ENCODE results near the gene CCDC148. TPM values are rescaled to one million over a fixed set of nuclear protein-coding genes. Genes with fewer than 3 reads are reported as not detected.

Gene CCDC148
- polyA plus RNA-seq = under 1 TPM in 2 of 3 donors, not detected in 1; 0.09 to 0.12 TPM

DNA sequence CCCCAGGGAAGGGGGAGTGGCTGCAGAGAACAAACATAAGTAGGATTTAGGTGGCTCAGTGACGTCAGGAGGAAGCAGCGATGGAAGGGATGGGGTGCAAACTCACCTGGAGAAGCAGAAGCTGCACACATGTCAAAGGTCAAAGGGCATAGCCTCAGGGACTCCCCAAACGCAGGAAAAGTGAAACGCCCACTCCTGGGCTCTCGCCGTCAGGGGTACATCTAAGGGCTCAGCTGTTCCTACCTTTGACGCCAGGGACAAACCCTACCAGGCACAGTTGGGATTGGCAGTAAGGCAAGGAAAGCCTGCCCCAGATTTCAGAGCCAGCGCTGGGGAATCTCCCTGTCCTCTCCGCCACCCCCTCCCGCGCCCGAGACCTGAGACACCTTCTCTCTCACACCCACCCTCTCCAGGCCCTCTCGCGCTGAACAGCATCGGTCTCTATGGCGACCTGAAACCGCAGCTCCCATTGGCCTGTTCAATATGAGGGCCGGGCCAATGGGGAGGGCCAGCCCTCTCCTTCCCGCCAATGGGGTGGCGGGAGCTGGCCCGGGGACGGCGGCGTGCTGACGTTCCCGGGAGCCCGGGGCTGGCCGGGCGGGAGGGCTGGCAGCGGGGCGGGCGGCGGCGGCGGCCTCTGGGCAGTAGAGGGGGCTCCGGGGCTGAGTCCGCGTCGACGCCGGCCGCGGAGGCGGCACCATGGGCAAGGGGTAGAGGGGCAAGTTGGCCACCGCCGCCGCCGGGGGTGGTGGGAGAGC lies at the start of gene CCDC148, which contains the start of gene PKP4:
Gene CCDC148 (minus strand): TSS at position 445 of the 758 bp plus-strand sequence. CDS start 314 bp downstream, at position 131.
Gene PKP4 (plus strand): TSS at position 644 of the 758 bp plus-strand sequence. CDS start 76,233 bp downstream, outside the sequence.
- WGBS, 3 donors = 0 to 1% (median 0%) methylated on average over 36 to 48 of the region's 48 CpGs
- H3K27ac ChIP-seq (ENCODE audit: low read depth, low read length) = peak within 1 kb of the TSS; percentile 65

DNA sequence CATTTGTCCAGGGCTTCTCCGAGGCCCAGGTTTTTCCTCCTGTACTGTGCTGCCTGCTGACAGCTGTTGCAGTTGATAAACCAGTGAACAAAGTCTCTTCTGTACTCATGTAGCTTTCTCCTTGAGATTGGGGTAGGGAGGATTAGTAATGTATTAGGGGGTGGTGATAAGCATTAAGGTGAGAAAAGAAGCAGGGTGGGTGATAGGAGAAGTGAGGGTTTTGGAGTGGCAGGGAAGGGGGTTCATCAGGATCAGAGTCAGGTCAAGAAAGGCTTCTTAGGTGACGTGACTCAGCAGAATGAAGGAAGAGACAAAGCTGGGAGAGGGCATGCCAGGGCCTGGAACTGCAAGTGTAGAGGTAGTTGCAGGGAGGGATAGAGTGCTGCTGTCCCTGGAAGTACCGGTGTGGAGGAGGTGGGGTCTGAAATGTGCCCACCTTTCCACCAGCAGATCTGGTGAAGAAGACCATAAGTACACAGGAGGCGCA lies 48.9 kb upstream of the CCDC148 start:
- no peak overlapping the region for H3K27ac ChIP-seq (ENCODE audit: low read depth, low read length)
- 73 to 96% (median 95%) methylated on average over 4 of the region's 4 CpGs for WGBS, 3 donors

DNA sequence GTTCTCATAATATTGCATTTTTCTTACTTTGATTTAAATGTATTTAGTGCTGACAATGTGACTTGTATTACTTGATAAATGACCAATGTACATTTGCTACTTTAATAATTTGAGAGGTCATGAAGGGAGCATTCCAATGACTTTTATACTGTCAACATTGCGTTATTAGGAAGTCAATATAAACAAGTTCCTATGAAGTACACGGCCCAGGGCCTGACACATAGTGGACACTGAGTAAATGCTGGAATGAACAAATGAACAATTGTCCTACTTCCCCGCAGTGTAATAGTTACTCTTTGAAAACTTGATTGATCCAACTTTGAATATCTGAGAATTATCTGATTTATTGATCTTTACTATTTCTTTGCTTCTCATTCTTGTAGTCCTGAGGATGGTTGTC lies 47.5 kb upstream of the CCDC148 start:
- 76 to 96% (median 86%) methylated on average over 3 of the region's 3 CpGs for WGBS, 3 donors
- H3K27ac ChIP-seq (ENCODE audit: low read depth, low read length) = no peak overlapping the region

DNA sequence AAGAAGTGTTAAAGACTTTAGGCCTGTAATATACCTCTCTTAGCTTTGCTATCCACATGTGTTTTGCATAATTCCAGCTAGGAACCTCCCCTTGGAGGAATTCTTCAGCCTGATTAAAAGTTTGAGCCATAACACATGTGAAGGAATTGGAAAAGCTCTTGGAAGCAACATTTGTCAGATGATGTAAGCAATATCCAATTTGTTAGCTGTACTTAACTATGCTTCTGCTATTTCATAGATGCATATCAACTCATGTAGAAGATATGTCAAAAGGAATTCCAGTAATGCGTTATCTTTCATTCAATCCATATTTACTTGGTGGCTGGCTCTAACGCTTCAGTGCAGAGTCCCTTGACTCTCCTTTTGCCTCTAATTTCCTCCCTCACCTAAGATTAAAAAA lies 46.4 kb upstream of the CCDC148 start:
- 48 to 63% (median 51%) methylated on average over 2 of the region's 2 CpGs for WGBS, 3 donors
- no peak overlapping the region for H3K27ac ChIP-seq (ENCODE audit: low read depth, low read length)

DNA sequence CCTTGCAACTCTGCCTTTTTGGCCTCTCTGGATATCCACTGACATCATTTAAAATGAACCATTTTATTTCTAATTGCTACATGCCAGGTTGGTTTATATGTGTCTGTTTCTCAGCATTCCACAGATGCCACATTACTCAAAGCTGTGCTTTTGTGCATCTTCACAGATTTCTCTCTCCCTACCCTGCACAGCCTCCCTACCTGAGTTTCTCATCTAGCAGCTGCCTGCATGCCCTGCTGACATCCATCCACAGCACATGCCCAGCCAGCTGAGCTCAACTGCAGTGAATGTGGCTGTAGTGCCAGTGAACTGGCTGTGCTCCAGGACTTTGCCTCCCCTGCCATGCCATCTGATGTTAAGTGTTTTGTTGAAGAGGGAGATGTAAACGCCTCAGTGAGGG lies 44.7 kb upstream of the CCDC148 start:
- H3K27ac ChIP-seq (ENCODE audit: low read depth, low read length) = no peak overlapping the region
- 33 to 91% (median 84%) methylated on average over 1 of the region's 1 CpG for WGBS, 3 donors

DNA sequence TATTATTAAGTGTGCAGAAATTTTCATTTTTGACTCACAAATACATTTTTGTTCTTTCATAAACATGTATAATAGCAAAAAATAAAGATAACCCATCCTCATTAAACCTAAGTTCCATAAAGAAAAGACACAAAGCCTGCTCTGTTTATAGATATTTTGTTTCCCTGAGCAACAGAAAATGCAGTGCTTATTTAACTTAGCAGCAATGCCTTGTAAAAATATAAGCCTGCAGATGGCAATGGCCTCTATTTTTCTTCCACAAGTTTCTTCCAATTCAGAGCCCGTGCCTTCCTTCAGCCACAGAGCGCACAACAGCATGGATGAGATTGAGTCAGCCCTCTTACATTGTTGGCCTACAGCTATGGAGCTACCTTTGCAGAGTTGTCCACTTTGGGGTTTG lies 43.8 kb upstream of the CCDC148 start:
- H3K27ac ChIP-seq (ENCODE audit: low read depth, low read length) = no peak overlapping the region
- WGBS, 3 donors = 92 to 100% (median 97%) methylated on average over 2 of the region's 2 CpGs

DNA sequence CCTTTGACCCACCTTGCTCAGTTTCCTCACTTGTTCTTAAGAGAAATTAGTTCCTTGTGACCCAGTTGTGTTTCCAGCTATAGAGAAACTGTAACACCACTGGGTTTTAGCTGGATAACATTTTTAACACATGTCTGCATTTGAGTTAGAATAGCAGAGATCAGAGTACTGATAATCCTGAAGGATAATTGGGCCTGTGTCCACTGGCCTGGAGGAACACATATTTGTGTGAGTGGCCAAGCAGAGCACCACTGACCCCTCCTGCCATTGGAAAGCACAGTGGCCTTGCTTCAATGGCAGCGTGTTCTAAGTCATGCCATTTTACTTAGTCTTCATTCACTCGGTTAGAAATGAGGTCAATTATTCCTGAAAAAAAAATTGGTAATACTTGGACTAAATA lies 42.8 kb upstream of the CCDC148 start:
- no peak overlapping the region for H3K27ac ChIP-seq (ENCODE audit: low read depth, low read length)
- WGBS, 3 donors = 83 to 86% (median 85%) methylated on average over 2 of the region's 2 CpGs

DNA sequence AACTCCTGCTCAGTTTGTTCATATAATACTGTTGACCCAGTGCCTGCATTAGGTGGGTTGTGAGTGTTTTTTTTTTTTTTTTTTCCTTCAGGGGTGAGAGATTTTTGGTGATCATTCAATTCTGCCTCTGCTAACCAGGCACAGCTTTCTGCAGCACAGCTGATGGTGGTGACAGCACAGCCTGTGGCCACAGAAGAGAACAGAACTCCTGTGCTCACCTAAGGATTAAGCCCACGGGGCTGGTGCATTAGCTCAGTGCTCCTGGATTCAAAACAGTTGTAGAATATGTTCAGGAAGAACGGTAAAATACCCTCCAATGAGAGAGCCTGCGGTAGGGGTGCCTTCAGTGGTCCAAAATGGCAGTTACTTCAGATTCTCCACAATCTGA lies 42.2 kb upstream of the CCDC148 start:
- H3K27ac ChIP-seq (ENCODE audit: low read depth, low read length) = no peak overlapping the region
- WGBS, 3 donors = 95 to 97% (median 96%) methylated on average over 3 of the region's 3 CpGs

DNA sequence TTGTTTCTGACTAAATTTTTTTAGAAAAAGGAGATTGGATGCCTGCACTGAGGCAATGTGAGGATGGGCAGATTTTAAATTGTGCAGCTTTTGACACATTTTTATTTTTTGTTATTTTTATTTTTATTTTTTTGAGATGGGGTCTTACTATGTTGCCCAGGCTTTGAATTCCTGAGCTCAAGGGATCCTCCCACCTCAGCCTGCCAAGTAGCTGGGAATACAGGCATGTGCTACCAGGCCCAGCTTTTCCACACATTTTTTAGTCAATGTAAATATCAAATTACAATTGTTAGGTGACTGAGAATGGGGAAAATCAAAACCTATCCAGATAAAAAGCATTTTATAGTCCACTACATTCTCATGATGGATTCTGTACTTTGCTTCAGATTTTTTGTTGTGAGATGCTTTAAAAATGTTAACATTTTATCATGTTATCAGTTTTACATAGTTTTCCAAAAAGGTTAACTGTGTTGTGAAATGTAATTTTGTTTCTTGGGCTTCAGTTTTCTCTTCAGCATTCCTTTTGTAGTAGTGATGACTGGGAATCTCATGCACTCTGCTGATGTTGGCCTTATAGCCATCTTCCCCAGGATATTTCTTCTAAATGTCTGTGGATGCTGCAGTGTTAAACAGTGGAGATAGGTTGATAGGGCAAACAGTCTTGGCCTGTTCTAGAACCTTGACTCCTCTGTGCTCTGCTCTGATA lies 41.6 kb upstream of the CCDC148 start:
- no peak overlapping the region for H3K27ac ChIP-seq (ENCODE audit: low read depth, low read length)

DNA sequence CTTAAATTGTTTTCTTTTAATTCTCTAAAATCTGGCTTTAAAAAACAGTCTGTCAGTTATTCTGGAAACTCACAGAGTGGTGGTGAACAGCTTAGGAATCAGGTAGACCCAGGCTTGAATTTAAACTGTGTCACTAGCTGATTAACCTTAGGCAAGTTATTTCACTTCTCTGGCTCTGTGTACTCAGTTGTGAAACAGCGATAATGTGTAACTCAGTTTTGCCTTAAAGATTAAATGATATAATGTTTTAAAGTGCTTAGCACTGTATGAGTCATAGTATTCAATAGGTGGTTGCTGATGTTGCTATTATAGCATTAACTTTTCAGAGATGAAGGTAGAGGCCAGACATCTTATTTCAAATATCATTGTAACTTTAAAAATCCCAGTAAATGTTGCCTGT lies 40.9 kb upstream of the CCDC148 start:
- WGBS, 3 donors = 31 to 95% (median 86%) methylated on average over 1 of the region's 1 CpG
- no peak overlapping the region for H3K27ac ChIP-seq (ENCODE audit: low read depth, low read length)

DNA sequence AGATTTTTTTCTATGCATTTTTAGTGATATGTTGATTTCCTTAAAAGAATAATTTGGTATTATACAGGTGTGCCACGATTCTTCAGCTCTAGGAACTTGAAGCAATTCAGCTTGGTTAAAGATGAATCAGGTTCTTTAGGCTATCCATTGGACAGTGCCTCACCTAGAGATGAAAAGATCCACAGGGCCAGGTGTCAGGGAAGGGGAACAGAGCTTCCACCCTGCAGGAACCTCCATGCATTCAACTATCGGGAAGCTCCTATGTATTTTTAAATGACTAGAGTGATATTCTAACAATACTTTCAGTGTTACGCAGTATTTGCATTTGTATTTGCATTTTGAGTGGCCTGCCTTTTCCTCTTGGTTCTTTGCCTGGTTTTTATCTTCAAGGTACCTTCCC lies 40.4 kb upstream of the CCDC148 start:
- WGBS, 3 donors = 56 to 93% (median 87%) methylated on average over 3 of the region's 3 CpGs
- no peak overlapping the region for H3K27ac ChIP-seq (ENCODE audit: low read depth, low read length)

DNA sequence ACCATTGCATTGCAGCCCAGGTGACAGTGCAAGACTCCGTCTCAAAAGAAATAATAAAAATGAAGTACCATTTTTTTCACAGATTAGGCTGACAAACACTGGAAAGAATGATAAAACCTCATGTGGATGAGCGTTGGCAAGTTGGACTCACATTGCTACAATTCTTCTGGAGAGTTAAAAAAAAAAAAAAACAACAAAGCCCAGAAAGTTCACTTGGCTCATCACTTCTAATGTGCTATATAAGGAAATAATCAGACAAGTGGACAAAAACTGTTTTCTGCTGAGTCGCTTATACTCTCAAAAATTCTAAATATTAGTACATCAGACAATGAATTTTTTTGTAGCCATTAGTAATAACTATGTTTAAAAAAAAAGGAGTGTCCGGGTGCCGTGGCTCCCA lies 38.6 kb upstream of the CCDC148 start:
- 82 to 92% (median 86%) methylated on average over 5 of the region's 5 CpGs for WGBS, 3 donors
- no peak overlapping the region for H3K27ac ChIP-seq (ENCODE audit: low read depth, low read length)

DNA sequence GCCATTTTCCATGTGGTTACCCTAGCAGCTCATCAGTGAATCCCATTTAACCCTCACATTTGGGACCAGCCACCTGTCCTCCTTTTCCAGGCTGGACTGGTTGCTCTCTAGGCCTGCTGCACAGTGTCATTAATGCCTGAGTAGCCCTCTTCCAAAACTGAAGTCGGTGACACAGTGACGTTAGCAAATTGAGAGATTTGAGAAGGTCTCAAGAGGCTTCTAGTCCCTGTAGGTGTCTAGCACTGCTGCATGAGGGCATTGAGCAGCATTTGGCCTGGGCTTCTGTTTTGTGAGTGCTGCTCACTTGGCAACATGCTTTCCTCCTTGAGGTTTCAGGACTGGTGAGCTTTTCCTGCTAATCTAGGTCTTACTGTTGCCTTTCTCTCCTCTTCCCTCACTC lies 36.9 kb upstream of the CCDC148 start:
- H3K27ac ChIP-seq (ENCODE audit: low read depth, low read length) = no peak overlapping the region

DNA sequence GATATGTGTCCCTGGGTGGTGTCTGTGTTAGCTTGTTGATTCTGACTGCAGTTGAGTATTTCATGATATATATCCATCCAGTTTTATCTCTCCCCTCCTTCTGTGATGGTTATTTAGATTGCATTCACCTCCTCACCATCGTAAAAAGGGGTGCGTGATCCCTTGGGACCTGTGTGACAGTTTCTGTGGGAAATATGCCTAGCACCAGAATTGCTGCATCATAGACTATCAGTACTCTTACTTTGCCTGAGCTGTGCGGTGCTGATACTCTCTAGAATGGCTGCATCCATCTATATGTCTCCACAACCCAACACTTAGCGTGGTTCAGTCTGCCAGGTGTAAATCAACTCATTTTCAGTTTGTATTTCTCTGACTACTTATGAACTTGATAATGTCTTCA lies 34.5 kb upstream of the CCDC148 start:
- 94% methylated on average over 4 of the region's 4 CpGs for WGBS, 3 donors
- H3K27ac ChIP-seq (ENCODE audit: low read depth, low read length) = no peak overlapping the region

More for the DNA sequence above, 36.9 kb upstream of the CCDC148 start:
- WGBS, 3 donors = 45 to 79% (median 49%) methylated on average over 2 of the region's 2 CpGs

DNA sequence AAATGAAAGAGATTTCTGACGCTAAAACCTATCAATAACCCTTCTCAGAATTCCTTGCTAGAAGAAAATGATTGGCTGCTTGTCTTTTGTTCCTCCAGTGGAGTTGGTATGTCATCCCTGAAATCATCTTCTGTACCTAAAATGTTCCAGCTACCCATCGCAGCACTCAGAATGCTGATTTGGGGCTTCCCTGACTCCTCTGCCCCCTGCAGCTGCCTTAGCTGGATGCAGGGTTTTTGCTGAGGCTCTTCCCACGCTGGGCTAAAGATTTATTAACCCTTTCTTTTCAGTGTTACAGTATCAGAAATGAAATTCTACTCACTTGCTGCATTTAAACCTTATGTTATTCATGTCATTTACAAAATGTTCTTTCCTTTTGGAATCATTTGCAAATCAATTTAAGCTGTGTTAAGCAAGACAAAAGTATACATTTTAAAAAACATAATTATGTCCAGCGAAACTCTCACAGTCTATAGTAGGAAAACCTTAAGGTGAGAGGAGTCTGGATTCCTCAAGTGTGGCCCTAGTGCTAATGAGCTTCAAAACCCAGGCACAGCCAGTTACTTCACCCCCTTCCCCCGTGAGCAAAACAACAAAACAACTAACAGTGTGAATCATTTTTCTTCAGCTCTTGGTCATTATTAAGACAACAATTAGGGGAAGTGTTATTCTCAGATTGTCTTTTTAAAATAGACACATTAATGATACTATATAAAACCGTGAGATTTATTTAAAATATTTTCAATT lies 33.0 kb upstream of the CCDC148 start:
- no peak overlapping the region for H3K27ac ChIP-seq (ENCODE audit: low read depth, low read length)
- 60 to 62% (median 62%) methylated on average over 6 of the region's 6 CpGs for WGBS, 3 donors

DNA sequence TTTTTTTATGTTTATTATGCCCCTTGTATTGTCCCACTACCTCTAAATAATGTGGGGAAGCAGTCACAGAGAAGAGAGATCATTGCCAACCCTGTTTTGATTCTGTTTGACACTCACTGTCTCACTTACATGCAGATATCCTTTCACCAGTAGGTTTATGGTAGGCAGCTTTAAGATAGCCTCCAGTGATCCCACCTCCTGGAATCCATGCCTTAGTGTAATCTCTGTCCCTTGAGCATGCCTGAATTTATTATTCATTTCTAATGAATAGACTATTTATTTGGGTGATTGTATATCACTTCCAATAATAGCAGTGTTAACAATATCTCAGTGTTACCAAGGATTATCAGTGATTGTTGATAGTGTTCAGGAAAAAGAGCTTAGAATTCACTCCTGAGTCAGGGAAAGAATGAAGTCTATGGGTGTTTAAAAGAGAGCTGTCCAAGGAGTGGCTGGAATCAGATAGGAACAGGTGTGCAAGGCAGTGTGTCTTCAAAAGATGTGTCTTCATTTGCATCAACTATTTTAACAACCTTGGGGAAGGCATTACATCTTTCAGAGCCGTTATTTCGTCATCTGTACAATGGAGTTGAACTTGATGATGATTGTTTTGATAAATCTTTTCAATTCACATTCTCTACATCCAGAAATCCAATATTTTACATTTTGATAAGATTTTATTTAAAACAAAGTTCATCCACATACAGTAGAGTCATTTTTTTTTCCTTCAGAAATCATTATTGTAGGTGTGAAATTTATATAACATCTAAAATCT lies 32.1 kb upstream of the CCDC148 start:
- no peak overlapping the region for H3K27ac ChIP-seq (ENCODE audit: low read depth, low read length)

DNA sequence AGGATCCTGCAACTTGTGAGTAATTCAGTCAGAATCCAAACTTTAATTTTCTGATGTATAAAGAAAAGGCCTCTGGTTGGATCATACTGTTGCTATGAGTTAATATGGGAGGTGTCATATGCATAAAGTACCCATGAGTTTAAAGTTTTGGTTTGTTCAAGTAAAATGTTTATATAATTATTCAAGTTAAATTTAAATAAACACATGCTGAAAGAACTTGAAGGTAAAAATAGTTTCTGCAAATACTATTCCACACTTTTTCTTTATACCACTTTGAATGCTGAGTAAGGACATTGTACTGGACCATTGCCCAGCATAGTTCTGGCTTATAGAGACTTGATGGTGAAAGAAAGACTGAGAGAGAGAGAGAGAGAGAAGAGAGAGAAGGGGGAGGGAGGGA lies 30.9 kb upstream of the CCDC148 start:
- no peak overlapping the region for H3K27ac ChIP-seq (ENCODE audit: low read depth, low read length)

More for the DNA sequence above, 32.1 kb upstream of the CCDC148 start:
- WGBS, 3 donors = 60 to 88% (median 69%) methylated on average over 2 of the region's 2 CpGs

DNA sequence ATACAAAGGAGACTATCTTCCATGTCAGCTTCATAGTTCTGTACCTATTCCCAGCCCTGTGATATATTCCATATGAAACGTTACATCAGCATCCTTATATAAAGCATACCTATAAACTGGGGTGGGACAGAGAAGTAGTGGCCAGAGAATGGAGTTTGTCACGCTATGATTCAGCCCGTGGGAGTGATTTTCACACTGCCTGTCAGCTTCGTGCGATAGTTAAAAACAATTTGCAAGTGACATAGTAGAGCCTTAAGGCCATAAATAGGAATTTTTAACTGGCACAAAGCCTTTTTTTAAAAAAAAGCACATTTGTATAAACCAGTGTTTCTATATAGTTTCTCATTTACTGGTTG lies 30.4 kb upstream of the CCDC148 start:
- WGBS, 3 donors = 62 to 68% (median 64%) methylated on average over 5 of the region's 5 CpGs
- no peak overlapping the region for H3K27ac ChIP-seq (ENCODE audit: low read depth, low read length)
